ENCODE results near the gene PLEKHD1. TPM values are rescaled to one million over a fixed set of nuclear protein-coding genes. Genes with fewer than 3 reads are reported as not detected.
A peak's percentile ranks its signal among the peaks of the same experiment; 100 is the strongest.

The PLEKHD1 gene
- total RNA-seq, 1 experiment from 2014 or later: 0.15 TPM

DNA sequence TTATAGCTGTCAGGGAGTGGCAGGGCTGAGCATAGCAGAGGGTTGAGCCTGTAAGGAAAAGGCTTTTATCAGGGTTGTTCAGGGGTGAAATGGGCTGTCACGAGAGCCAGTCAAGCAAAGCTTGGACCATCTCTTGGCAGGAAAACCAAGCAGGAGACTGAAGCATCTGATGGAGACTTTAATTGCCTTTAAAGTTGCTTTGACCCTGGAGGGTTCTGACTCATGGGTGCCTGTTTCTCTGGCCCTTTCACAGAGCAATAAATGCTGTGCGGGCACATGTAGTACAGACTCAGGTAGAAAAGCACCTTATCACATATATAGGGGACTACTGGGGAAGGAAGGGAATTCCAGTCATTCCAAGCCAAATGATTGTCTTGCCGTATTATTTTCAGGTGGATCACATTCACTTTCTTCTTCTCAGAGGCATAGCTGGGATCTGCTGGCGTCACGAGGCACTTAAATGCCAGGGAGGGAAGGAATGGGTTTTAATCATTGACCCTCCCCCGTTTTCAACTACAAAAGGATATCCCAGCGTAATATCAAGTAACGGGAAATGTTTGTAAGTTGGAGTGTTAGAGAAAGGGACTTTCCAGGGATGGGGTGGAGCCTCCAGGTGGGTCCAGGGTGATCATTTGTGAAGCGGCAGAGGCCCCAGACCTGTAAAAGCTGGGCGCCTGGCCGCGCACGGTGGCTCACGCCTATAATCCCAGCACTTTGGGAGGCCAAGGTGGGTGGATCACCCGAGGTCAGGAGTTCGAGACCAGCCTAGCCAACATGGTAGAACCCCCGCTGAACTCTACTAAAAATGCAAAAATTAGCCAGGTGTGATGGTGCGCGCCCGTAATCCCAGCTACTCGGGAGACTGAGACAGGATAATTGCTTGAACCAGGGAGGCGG lies 34.9 kb downstream of the PLEKHD1 start:
- no peaks in the 10 kb centered on the region for H3F3A ChIP-seq (ENCODE audit: low read length, unreplicated experiment)
- POLR2A ChIA-PET (ENCODE audit: unreplicated experiment): interaction anchor here (0.6 kb wide), 1 partner anchor 650 kb away, joined by 4 read pairs; no protein-coding TSS in a partner anchor
- no TSS peak for BruUV-seq (replicated peaks)

GRCh38 chr14:69522026-69522425 lies 37.5 kb downstream of the PLEKHD1 start:
- Histone ChIP-seq H3K9me3 (ENCODE audit: low read length) (no peaks in the 10 kb centered on the region), H2AFZ (ENCODE audit: low read length) (no peak overlapping the region), H3K4me3 (ENCODE audit: low read length) (no peak overlapping the region), H3K27me3 (ENCODE audit: low read length) (peaks cover 68% of the 10 kb centered on the region), H4K20me1 (ENCODE audit: low read length) (no peaks in the 10 kb centered on the region), H3K4me1 (ENCODE audit: insufficient read depth, low read length) (no peaks in the 10 kb centered on the region), H3K9me2 (replicated peaks; ENCODE audit: low read length) (no peaks in the 10 kb centered on the region), H3K36me3 (ENCODE audit: low read depth, low read length) (no peaks in the 10 kb centered on the region), H3F3A (ENCODE audit: low read length, unreplicated experiment) (no peaks in the 10 kb centered on the region), H3K79me2 (ENCODE audit: low read length) (no peaks in the 10 kb centered on the region), H3K27ac (ENCODE audit: low read length) (no peak overlapping the region), H3K9ac (ENCODE audit: low read length) (no peak overlapping the region), H3K4me2 (ENCODE audit: low read length) (no peak overlapping the region)
- ChIA-PET POLR2A (ENCODE audit: unreplicated experiment) (interaction anchor here (0.6 kb wide), 1 partner anchor 179 kb away, joined by 3 read pairs; no protein-coding TSS in a partner anchor), CTCF (no interaction called here)
- ATAC-seq (no peak), DNase-seq (no peak)
- TF ChIP-seq EZH2 (IDR thresholded peaks at IDR 0.05; ENCODE audit: low read length, unreplicated experiment) (no peak), EZH2phosphoT487 (IDR thresholded peaks at IDR 0.05; ENCODE audit: borderline replicate concordance, low read length) (no peak)
- TF ChIP-seq, protein P1, sequence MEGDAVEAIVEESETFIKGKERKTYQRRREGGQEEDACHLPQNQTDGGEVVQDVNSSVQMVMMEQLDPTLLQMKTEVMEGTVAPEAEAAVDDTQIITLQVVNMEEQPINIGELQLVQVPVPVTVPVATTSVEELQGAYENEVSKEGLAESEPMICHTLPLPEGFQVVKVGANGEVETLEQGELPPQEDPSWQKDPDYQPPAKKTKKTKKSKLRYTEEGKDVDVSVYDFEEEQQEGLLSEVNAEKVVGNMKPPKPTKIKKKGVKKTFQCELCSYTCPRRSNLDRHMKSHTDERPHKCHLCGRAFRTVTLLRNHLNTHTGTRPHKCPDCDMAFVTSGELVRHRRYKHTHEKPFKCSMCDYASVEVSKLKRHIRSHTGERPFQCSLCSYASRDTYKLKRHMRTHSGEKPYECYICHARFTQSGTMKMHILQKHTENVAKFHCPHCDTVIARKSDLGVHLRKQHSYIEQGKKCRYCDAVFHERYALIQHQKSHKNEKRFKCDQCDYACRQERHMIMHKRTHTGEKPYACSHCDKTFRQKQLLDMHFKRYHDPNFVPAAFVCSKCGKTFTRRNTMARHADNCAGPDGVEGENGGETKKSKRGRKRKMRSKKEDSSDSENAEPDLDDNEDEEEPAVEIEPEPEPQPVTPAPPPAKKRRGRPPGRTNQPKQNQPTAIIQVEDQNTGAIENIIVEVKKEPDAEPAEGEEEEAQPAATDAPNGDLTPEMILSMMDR (conservative IDR thresholded peaks at IDR 0.05; ENCODE audit: low read depth, low read length): no peak
- intact Hi-C loops (cut with micrococcal nuclease): no loop called here
- no TSS peak for BruUV-seq (replicated peaks)

More for the DNA sequence above, 34.9 kb downstream of the PLEKHD1 start:
- Histone ChIP-seq H3K9me2 (replicated peaks; ENCODE audit: low read length) (no peaks in the 10 kb centered on the region), H3K4me1 (ENCODE audit: insufficient read depth, low read length) (no peaks in the 10 kb centered on the region), H3K79me2 (ENCODE audit: low read length) (no peaks in the 10 kb centered on the region), H3K4me2 (ENCODE audit: low read length) (no peak overlapping the region), H3K9ac (ENCODE audit: low read length) (no peak overlapping the region), H4K20me1 (ENCODE audit: low read length) (no peaks in the 10 kb centered on the region), H3K36me3 (ENCODE audit: low read depth, low read length) (no peaks in the 10 kb centered on the region), H2AFZ (ENCODE audit: low read length) (no peak overlapping the region), H3K4me3 (ENCODE audit: low read length) (no peak overlapping the region), H3K27me3 (ENCODE audit: low read length) (peaks cover 62% of the 10 kb centered on the region), H3K9me3 (ENCODE audit: low read length) (no peaks in the 10 kb centered on the region), H3K27ac (ENCODE audit: low read length) (no peak overlapping the region)
- CTCF ChIA-PET: no interaction called here
- ATAC-seq (peak; percentile 49), DNase-seq (peak; percentile 17)
- no peak for TF ChIP-seq EZH2 (IDR thresholded peaks at IDR 0.05; ENCODE audit: low read length, unreplicated experiment)
- no peak for TF ChIP-seq EZH2phosphoT487 (IDR thresholded peaks at IDR 0.05; ENCODE audit: borderline replicate concordance, low read length)
- TF ChIP-seq, protein P1 (conservative IDR thresholded peaks at IDR 0.05; ENCODE audit: low read depth, low read length): no peak
- intact Hi-C loops (cut with micrococcal nuclease): no loop called here

GRCh38 chr14:69525896-69526295 lies 41.4 kb downstream of the PLEKHD1 start:
- no peak for TF ChIP-seq EZH2 (IDR thresholded peaks at IDR 0.05; ENCODE audit: low read length, unreplicated experiment)
- TF ChIP-seq EZH2phosphoT487 (IDR thresholded peaks at IDR 0.05; ENCODE audit: borderline replicate concordance, low read length): no peak
- TF ChIP-seq, protein P1 (conservative IDR thresholded peaks at IDR 0.05; ENCODE audit: low read depth, low read length): no peak
- Histone ChIP-seq H3K9me3 (ENCODE audit: low read length) (no peaks in the 10 kb centered on the region), H3K4me2 (ENCODE audit: low read length) (no peak overlapping the region), H3K9ac (ENCODE audit: low read length) (no peak overlapping the region), H3K4me1 (ENCODE audit: insufficient read depth, low read length) (no peaks in the 10 kb centered on the region), H3K27ac (ENCODE audit: low read length) (no peak overlapping the region), H3K79me2 (ENCODE audit: low read length) (no peaks in the 10 kb centered on the region), H3K4me3 (ENCODE audit: low read length) (no peak overlapping the region), H3K27me3 (ENCODE audit: low read length) (peaks cover 57% of the 10 kb centered on the region), H2AFZ (ENCODE audit: low read length) (no peak overlapping the region), H4K20me1 (ENCODE audit: low read length) (no peaks in the 10 kb centered on the region), H3F3A (ENCODE audit: low read length, unreplicated experiment) (no peaks in the 10 kb centered on the region), H3K9me2 (replicated peaks; ENCODE audit: low read length) (no peaks in the 10 kb centered on the region), H3K36me3 (ENCODE audit: low read depth, low read length) (no peaks in the 10 kb centered on the region)
- intact Hi-C loops (cut with micrococcal nuclease): no loop called here
- ChIA-PET POLR2A (ENCODE audit: unreplicated experiment) (no interaction called here), CTCF (interaction anchor here (1.0 kb wide), 1 partner anchor 10 kb away, joined by 3 read pairs; no protein-coding TSS in a partner anchor)
- no peak for ATAC-seq
- no peak for DNase-seq
- no TSS peak for BruUV-seq (replicated peaks)

All from PC-3 (cell line).